ENCODE results near the gene NKIRAS1. TPM values are rescaled to one million over a fixed set of nuclear protein-coding genes. Genes with fewer than 3 reads are reported as not detected.

NKIRAS1 gene
- total RNA-seq, 2 donors from 2014 or later, result 6.3 to 6.9 TPM

DNA sequence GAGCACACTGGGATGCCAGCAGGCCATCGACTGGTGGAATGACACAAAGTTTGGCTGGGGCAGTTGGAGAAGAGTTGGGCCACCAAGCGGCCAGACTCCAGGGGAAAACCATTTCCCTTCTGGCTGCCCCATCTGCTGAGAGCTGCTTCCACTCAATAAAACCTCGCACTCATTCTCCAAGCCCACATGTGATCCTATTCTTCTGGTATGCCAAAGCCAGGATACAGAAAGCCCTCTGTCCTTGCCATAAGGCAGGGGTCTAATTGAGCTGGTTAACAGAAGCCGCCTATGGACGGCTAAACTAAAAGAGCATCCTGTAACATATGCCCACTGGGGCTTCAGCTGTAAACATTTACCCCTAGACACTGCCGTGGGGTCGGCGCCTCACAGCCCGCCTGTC is 55.1 kb downstream of the NKIRAS1 start:
- no peaks in the 10 kb centered on the region for H3K27me3 ChIP-seq (ENCODE audit: control insufficient read depth, insufficient read depth, low read length, poor library complexity, severe bottlenecking)
- H3K4me1 Mint-ChIP-seq, result peaks cover 28% of the 10 kb centered on the region
- no peak overlapping the region for H3K4me3 Mint-ChIP-seq
- TF ChIP-seq, protein P1, sequence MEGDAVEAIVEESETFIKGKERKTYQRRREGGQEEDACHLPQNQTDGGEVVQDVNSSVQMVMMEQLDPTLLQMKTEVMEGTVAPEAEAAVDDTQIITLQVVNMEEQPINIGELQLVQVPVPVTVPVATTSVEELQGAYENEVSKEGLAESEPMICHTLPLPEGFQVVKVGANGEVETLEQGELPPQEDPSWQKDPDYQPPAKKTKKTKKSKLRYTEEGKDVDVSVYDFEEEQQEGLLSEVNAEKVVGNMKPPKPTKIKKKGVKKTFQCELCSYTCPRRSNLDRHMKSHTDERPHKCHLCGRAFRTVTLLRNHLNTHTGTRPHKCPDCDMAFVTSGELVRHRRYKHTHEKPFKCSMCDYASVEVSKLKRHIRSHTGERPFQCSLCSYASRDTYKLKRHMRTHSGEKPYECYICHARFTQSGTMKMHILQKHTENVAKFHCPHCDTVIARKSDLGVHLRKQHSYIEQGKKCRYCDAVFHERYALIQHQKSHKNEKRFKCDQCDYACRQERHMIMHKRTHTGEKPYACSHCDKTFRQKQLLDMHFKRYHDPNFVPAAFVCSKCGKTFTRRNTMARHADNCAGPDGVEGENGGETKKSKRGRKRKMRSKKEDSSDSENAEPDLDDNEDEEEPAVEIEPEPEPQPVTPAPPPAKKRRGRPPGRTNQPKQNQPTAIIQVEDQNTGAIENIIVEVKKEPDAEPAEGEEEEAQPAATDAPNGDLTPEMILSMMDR (conservative IDR thresholded peaks at IDR 0.05), result no peak
- no peak overlapping the region for H3K27ac ChIP-seq (ENCODE audit: low read depth, low read length)
- H3K4me3 ChIP-seq (ENCODE audit: low read length), result no peak overlapping the region
- no peaks in the 10 kb centered on the region for H3K9me3 ChIP-seq (ENCODE audit: control insufficient read depth, low read length)
- no peak for DNase-seq
- WGBS, 2 experiments (ENCODE audit: insufficient coverage in 1 of 2, insufficient read length in 1 of 2), result 96% methylated on average over 7 to 9 of the region's 9 CpGs
- peaks cover 10% of the 10 kb centered on the region for H3K36me3 ChIP-seq (ENCODE audit: control insufficient read depth, insufficient read depth, low read length)
- H3K27ac Mint-ChIP-seq, result no peak overlapping the region
- H3K9me3 Mint-ChIP-seq, result no peaks in the 10 kb centered on the region
- no peaks in the 10 kb centered on the region for H3K27me3 Mint-ChIP-seq (ENCODE audit: insufficient read depth)
- H3K9ac ChIP-seq (ENCODE audit: extremely low read depth, low read length, poor library complexity, severe bottlenecking), result no peak overlapping the region
- peaks cover 13% of the 10 kb centered on the region for H3K36me3 Mint-ChIP-seq (ENCODE audit: low read depth)
- H3K4me1 ChIP-seq (ENCODE audit: control insufficient read depth, insufficient read depth, low read length), result peaks cover 12% of the 10 kb centered on the region

DNA sequence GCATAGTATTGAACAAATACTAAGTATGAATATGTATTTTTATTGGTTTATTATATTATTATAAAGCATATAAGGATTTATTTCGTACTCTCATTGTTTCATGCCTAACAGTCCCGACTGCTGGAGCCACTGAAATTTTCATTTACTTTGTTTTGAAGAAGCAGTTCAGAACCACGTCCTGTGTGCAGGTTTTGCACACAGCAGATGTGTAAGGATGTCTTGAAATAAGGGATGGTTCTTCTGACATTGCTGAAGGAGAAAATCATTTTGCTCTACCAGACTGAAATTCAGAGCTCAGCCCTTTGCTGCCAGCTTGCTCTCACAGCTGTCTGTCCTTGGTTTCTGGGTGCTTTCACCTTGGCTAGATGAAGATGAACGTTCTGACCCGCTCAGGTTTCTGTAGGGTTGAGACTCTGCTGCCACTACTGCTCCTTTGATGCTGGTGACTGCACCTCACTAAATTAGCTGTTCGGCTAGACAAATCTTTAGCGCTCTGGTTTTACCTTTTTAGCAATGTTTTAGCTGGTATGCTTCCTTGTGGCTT is 56.9 kb downstream of the NKIRAS1 start:
- TF ChIP-seq, protein P1 (conservative IDR thresholded peaks at IDR 0.05), result no peak
- no peak overlapping the region for H3K27ac Mint-ChIP-seq

DNA sequence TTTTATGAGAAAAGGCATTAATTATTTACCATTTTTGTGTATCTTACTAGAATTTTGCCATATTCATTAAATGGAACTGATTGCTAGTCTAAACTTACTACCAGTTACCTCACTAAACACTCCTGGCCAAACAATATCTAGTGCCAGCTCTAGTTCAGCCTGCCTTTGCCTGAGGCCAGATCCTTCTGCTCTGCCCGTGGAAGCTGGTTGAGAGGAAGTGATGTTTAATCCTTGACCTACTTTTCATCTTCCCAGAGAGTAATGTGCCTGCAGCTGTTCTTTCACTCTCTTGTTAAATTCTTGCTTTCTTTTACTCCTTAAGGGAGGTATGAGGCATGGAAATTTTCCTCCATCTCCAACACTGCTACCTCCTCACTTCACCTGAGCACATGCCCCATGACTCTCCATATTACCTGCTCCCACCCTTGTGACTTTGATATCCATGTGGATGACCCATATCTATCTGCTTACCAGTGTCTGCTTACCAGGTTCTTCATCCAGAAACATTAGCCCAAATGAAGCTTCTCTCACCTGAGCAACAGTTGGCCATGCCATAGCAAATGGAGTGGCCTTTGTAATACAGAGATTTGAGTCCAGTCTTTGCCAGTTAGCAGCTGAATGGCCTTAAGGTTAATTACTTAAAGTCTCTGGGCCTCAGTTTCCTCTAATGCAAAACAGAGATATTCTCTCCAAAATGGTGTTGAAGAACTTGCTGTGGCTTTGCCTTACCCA is 57.6 kb downstream of the NKIRAS1 start:
- Mint-ChIP-seq H3K4me1 (peaks cover 8% of the 10 kb centered on the region), H3K4me3 (no peak overlapping the region), H3K9me3 (no peaks in the 10 kb centered on the region), H3K27me3 (ENCODE audit: insufficient read depth) (no peaks in the 10 kb centered on the region), H3K36me3 (ENCODE audit: low read depth) (peaks cover 11% of the 10 kb centered on the region), H3K27ac (no peak overlapping the region)
- TF ChIP-seq, protein P1 (conservative IDR thresholded peaks at IDR 0.05), result no peak
- Histone ChIP-seq H3K9ac (ENCODE audit: extremely low read depth, low read length, poor library complexity, severe bottlenecking) (no peak overlapping the region), H3K27ac (ENCODE audit: low read depth, low read length) (no peak overlapping the region), H3K4me1 (ENCODE audit: control insufficient read depth, insufficient read depth, low read length) (no peaks in the 10 kb centered on the region), H3K36me3 (ENCODE audit: control insufficient read depth, insufficient read depth, low read length) (peaks cover 10% of the 10 kb centered on the region), H3K9me3 (ENCODE audit: control insufficient read depth, low read length) (no peaks in the 10 kb centered on the region), H3K27me3 (ENCODE audit: control insufficient read depth, insufficient read depth, low read length, poor library complexity, severe bottlenecking) (no peaks in the 10 kb centered on the region), H3K4me3 (ENCODE audit: low read length) (no peak overlapping the region)
- no peak for DNase-seq
- 71 to 93% methylated on average over 1 of the region's 1 CpG for WGBS, 2 experiments (ENCODE audit: insufficient coverage in 1 of 2, insufficient read length in 1 of 2)

More for the DNA sequence above, 56.9 kb downstream of the NKIRAS1 start:
- H3K4me1 ChIP-seq (ENCODE audit: control insufficient read depth, insufficient read depth, low read length), result no peaks in the 10 kb centered on the region
- Mint-ChIP-seq H3K9me3 (no peaks in the 10 kb centered on the region), H3K27me3 (ENCODE audit: insufficient read depth) (no peaks in the 10 kb centered on the region), H3K36me3 (ENCODE audit: low read depth) (peaks cover 12% of the 10 kb centered on the region), H3K4me1 (peaks cover 11% of the 10 kb centered on the region), H3K4me3 (no peak overlapping the region)
- H3K9me3 ChIP-seq (ENCODE audit: control insufficient read depth, low read length), result no peaks in the 10 kb centered on the region
- H3K36me3 ChIP-seq (ENCODE audit: control insufficient read depth, insufficient read depth, low read length), result peaks cover 10% of the 10 kb centered on the region
- 93 to 100% methylated on average over 5 to 7 of the region's 7 CpGs for WGBS, 2 experiments (ENCODE audit: insufficient coverage in 1 of 2, insufficient read length in 1 of 2)
- no peak overlapping the region for H3K27ac ChIP-seq (ENCODE audit: low read depth, low read length)
- no peak overlapping the region for H3K9ac ChIP-seq (ENCODE audit: extremely low read depth, low read length, poor library complexity, severe bottlenecking)
- no peak for DNase-seq
- H3K4me3 ChIP-seq (ENCODE audit: low read length), result no peak overlapping the region
- H3K27me3 ChIP-seq (ENCODE audit: control insufficient read depth, insufficient read depth, low read length, poor library complexity, severe bottlenecking), result no peaks in the 10 kb centered on the region

Data from endodermal cell (in vitro differentiated cells).